ENCODE results near the gene DIPK1B.
"Not testable (repeated sequence)": the region's sequence is repeated elsewhere in the genome, so short reads cannot be mapped to it uniquely, and the experiment has no call there.

The DIPK1B gene

DNA sequence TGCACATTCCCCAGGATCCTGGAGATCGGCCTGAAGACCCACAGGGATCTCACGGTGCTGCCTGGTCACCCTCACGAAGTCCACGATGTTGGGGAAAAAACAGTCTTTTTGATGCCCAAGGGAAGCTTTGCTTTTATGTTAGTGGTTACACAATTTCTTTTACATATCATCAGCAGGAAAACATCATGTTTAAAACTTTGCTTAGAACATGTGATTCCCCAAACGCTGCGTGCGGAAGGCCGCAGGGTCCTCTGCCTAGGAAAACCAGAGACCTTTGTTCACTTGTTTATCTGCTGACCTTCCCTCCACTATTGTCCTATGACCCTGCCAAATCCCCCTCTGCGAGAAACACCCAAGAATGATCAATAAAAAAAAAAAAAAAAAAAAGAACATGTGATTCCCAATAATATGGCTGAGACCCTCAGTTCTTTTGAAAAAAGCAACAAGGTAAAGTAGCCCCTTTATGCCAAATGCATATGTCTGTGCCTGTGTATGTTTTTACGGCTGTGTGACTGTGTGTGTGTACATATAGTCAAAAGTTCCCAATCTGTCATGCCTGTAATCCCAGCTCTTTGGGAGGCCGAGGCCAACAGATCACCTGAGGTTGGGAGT is 13.6 kb upstream of the DIPK1B start:
- no peak for DNase-seq (ENCODE audit: low read depth in 2 of 2)

DNA sequence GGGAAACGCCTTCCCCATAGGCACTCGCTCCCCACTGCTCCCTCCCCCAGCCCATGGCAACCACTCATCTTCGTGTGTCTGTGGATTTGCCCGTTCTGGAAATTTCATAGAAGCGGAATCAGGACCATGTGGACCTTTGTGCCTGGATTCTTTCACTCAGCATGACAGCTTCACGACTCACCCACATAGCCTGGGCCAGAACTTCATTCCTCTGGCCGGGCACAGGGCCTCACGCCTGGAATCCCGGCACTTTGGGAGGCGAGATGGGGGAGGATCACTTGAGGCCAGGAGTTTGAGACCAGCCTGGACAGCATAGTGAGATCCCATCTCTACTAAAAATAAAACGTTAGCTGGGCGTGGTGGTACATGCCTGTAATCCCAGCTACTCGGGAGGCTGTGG is 12.1 kb upstream of the DIPK1B start:
- no peak for DNase-seq (ENCODE audit: low read depth in 2 of 2)

GRCh38 chr9:136700959-136701667 is 11.3 kb upstream of the DIPK1B start:
- DNase-seq (ENCODE audit: low read depth in 2 of 2) = peak; percentile 62 to 64

GRCh38 chr9:136701668-136702053 is 10.7 kb upstream of the DIPK1B start:
- no peak for DNase-seq (ENCODE audit: low read depth in 2 of 2)

DNA sequence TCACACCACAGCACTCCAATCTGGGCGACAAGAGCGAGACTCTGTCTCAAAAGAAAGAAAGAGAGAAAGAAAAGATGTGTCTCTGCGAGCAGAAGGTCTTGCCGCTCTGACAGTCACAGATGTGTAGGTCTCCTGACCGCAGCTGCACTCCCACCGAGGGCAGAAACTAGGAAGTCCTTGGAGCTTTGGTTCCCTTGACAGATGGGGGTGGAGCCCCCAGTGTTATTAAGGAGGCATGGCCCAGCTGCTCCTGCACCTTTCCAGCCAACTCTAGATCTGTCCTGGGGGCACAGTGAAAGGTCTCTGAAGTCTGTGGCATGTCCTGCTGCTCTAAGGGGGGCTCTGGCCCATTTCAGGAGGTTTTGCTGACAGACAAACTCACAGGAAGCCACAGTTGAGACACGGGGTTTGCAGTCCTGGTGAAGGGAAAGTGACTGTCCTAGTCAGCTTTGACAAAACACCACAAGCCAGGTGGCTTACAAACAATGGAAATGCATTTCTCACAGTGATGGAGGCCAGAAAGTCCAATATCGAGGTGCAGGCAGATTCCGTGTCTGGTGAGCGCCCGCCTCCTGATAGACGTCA is 9.0 kb upstream of the DIPK1B start:
- no peak for DNase-seq (ENCODE audit: low read depth in 2 of 2)

- DNase-seq (ENCODE audit: low read depth in 2 of 2) = not testable (repeated sequence)
Observed at GRCh38 chr9:136704741-136705140, 7.6 kb upstream of the DIPK1B start.

DNA sequence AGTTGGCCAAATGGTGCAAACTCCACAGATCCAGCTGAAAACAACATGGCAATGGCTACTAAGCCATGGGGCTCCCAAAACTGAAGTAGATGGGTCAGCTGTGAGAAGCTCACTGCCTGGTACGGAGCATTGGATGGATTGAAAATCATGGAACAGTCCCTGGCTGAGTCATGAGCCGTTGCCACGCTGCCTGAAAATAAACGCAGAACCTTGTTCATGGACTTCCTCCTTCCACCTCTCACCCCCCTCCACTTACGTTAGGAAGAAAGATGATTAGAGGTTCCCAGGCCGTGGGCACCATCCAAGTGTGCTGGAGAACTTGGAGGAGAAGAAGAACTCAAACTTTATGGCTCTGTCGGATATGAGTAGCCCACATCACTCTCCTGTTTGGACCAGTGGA is 6.8 kb upstream of the DIPK1B start:
- DNase-seq (ENCODE audit: low read depth in 2 of 2) = no peak

GRCh38 chr9:136707011-136707410 is 5.4 kb upstream of the DIPK1B start:
- no peak for DNase-seq (ENCODE audit: low read depth in 2 of 2)

DNA sequence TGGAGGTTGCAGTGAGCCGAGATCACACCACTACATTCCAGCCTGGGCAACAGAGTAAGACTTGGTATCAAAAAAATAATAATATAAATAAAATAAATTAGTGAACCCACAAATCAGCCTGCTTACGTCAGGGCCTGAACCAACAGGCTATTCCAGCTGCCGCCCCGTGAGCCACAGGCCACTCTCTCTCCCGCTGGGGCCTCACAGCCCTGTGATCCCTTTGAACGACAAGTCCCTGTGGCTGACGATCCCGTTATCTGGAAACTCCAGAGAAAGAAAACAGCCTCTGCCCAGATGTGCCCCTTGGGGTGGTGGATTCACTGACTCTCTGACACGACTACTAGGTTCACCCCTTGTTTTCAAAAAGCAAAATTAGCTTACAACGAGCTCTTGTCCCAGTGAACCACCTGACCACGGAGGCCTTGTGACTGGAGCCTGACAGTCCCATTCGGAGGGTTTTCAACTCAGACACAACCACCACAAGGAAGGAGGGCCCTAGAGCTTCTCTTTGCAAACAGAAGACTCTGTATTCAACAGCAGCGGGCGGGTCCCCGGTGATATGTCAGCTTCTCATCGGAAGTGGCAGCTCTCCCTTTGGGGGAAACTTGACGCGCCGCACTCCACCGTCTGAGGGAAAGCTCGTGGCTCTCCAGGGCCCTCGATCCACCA is 4.4 kb upstream of the DIPK1B start:
- DNase-seq (ENCODE audit: low read depth in 2 of 2) = no peak

DNA sequence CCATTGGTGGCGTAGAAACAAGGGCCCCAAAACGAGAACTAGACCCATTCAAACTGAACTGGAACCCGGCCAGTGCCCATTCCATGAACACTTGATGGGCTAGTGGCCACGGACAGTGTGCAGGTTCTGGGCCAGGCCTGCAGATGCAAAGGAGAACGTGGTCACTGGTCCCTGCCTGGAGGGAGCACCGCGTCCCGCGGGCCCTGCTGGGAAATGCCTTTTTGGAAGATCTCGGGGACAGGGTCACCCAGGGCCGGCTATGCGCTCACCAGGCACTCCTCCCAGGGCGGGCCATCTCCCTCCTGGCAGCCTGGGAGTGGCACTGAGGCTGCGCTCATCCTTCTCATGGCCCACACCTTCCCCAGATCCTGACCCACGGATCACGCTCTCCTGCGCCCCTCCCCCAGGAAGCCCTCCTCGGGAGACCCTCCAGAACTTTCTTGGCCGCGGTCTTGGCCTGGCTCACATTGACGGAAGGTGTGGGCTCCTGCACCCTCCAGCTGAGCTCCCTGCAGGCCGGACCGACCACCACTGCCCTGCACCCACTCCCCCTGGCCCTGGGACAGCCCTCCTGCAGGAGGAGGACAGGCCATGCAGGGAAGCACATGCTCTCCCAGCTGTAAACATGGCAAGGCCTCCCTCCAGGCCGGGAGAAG is 2.8 kb upstream of the DIPK1B start:
- DNase-seq (ENCODE audit: low read depth in 2 of 2) = no peak

- no peak for DNase-seq (ENCODE audit: low read depth in 2 of 2)
Observed at GRCh38 chr9:136710543-136710942, 1.8 kb upstream of the DIPK1B start.

GRCh38 chr9:136711219-136711648 is 1.1 kb upstream of the DIPK1B start:
- not testable (repeated sequence) for DNase-seq (ENCODE audit: low read depth in 2 of 2)

DNA sequence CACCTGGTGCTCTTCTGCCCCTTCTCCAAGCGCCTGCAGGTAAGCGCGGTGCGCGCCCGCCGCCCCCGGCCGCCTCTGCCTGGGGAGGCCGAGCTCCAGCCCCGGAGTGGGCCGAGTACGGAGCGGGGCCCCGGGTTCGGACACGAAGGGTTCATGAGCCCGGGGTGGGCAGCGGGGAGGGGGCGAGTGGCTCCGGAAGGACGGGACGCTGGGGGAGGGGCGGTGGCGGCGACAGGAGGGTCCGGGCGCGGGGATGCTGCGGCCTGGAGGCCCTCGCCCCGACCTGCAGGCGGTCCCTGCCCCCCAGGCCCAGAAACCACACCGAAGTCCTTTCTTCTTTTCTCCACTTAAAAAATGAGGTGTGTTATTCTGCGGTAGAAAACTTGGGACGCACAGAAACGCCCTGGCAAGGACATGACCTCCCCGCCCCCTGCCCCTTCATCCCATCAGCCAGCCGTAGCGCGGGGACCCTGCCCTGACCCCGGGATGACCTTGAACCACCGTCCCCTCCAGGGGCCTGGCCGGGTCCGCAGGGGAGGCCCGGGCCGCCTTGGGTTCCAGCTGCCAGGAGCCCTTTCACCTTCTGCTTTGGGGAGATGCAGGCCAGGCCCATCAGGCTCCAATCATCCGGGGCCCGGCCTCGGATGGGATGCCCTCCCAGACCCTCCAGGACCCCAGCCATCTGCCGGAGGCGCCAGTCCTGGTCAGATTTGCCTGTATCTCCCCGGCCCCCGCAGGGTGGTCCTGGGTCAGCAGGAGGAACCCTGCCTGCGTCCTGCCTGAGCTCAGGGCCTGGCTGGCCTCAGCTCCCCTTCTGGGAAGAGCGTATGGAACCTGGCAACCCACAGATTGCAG is 545 bp downstream of the DIPK1B start:
- no peak for DNase-seq (ENCODE audit: low read depth in 2 of 2)

- DNase-seq (ENCODE audit: low read depth in 2 of 2) = no peak
Observed at GRCh38 chr9:136713550-136713949, 1.2 kb downstream of the DIPK1B start.

GRCh38 chr9:136714096-136714892 is 1.9 kb downstream of the DIPK1B start:
- no peak for DNase-seq (ENCODE audit: low read depth in 2 of 2)

- DNase-seq (ENCODE audit: low read depth in 2 of 2) = no peak
Observed at GRCh38 chr9:136714893-136715274, 2.5 kb downstream of the DIPK1B start.

- DNase-seq (ENCODE audit: low read depth in 2 of 2) = no peak
Observed at GRCh38 chr9:136717399-136717798, 5.0 kb downstream of the DIPK1B start.

DNA sequence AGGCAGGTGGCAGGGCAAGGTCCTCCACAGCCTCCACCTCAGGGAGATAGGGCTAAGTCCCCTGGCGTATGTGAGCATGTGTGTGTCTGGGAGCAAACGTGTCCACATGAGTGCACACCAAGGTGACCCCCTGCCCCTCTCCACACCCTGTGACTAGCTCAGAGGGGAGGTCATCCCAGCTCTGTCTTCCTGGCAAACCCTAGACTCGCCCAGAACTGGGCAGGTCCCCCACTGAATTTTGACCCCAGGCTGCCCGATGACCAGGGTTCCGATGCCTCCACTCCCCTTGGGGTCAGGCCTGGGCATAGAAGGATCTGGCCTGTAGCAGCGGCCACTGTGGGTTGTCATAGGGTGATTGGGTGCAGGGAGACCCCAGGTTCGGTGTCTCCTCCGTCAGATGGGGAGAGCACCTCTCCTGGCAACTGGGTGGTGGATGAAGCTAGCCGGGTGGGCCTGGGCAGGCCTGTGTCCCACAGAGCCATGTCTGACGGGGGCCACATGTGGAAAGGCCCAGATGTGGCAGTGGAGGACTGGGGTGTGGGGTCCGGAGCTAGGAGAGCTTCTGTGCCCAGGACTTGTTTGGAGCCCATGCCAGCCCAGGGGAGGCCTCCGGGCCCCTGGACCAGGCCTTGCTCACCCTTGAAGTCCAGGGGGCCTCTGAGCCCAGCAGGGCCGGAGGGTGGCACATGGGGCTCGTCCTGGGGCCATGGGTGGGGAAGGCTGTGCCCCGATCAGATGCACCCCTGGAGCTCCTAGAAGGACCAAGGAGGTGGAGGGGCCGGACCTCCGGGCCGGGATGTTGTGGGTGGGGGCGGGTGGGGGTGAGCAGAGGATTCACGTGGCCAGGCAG is 6.2 kb downstream of the DIPK1B start:
- DNase-seq (ENCODE audit: low read depth in 2 of 2) = no peak

GRCh38 chr9:136719195-136719880 is 7.0 kb downstream of the DIPK1B start:
- no peak for DNase-seq (ENCODE audit: low read depth in 2 of 2)

Measured in stimulated activated CD4-positive, alpha-beta T cell treated with anti-CD3 and anti-CD28 coated beads, Interleukin-12 subunit alpha, Interleukin-12 subunit beta, amount 100 ng/mL, for 24 hours (primary cell).